PFSK-1 (cell line): ENCODE measurements around the gene SUPT6H.

Experiments
- FOXP2 ChIP-seq: optimal IDR thresholded peaks from 2 replicates; pipeline ENCODE3; 2011; ENCODE audit warnings: borderline replicate concordance, control low read depth, inconsistent platforms; ENCODE audit not compliant: insufficient read depth; ENCODE audit errors: extremely low read length, extremely low read depth
- POLR2AphosphoS5 ChIP-seq: IDR thresholded peaks from 2 replicates; pipeline ENCODE4 v1.6.1; 2012; ENCODE audit warnings: low read depth, mild to moderate bottlenecking, control low read depth, low read length, moderate library complexity
- REST ChIP-seq, 2 experiments: IDR thresholded peaks; 2 replicates each; pipeline versions ENCODE4 v1.6.1 to v1.8.0; 2011 to 2012; ENCODE audit warnings: low read depth in 2 of 2, low read length in 2 of 2, control low read depth in 1 of 2, inconsistent platforms in 1 of 2, mild to moderate bottlenecking in 1 of 2, moderate library complexity in 1 of 2; ENCODE audit not compliant: insufficient read depth in 1 of 2
- SIN3A ChIP-seq: IDR thresholded peaks from 2 replicates; pipeline ENCODE4 v1.6.1; 2012; ENCODE audit warnings: mild to moderate bottlenecking, low read length, moderate library complexity, borderline replicate concordance; ENCODE audit not compliant: insufficient read depth
- TAF1 ChIP-seq: IDR thresholded peaks from 2 replicates; pipeline ENCODE4 v1.6.1; 2012; ENCODE audit warnings: low read length, control low read depth, borderline replicate concordance; ENCODE audit not compliant: insufficient read depth

Gene SUPT6H

GRCh38 chr17:28728364-28729200 is 66.6 kb downstream of the SUPT6H start, which contains the start of gene NEK8:
Gene NEK8 (plus strand): TSS chr17:28728788. CDS start chr17:28728814, 26 bp downstream.
- TF ChIP-seq FOXP2 (no peak), REST (IDR thresholded peaks at IDR 0.05; ENCODE audit: insufficient read depth in 1 of 2, low read depth in 2 of 2, low read length in 2 of 2) (no peak), TAF1 (peak; percentile 68; the same call in 1 of the 2 replicates), SIN3A (peak; percentile 37; the same call in 1 of the 2 replicates), POLR2AphosphoS5 (peak; percentile 76)

GRCh38 chr17:28729950-28730330 is 67.9 kb downstream of the SUPT6H start:
- no peak for TF ChIP-seq POLR2AphosphoS5

- no peak for TF ChIP-seq FOXP2
- no peak for TF ChIP-seq SIN3A
- TF ChIP-seq POLR2AphosphoS5, result no peak
- TF ChIP-seq REST (IDR thresholded peaks at IDR 0.05; ENCODE audit: insufficient read depth in 1 of 2, low read depth in 2 of 2, low read length in 2 of 2), result no peak
- TF ChIP-seq TAF1, result no peak
These were observed 71.3 kb downstream of the SUPT6H start for GRCh38 chr17:28733346-28733745.

- TF ChIP-seq POLR2AphosphoS5 (no peak), FOXP2 (no peak), REST (IDR thresholded peaks at IDR 0.05; ENCODE audit: insufficient read depth in 1 of 2, low read depth in 2 of 2, low read length in 2 of 2) (no peak), TAF1 (no peak), SIN3A (no peak)
These were observed 72.8 kb downstream of the SUPT6H start for GRCh38 chr17:28734712-28735241.

- TF ChIP-seq POLR2AphosphoS5 (no peak), REST (IDR thresholded peaks at IDR 0.05; ENCODE audit: insufficient read depth in 1 of 2, low read depth in 2 of 2, low read length in 2 of 2) (no peak), FOXP2 (no peak), SIN3A (no peak), TAF1 (no peak)
These were observed 73.3 kb downstream of the SUPT6H start for GRCh38 chr17:28735242-28735722.
